DOHH2 (cell line): ENCODE results near the gene C16orf95.

Experiments used
- H3F3A ChIP-seq: fragments of 200-600 bp; sonication (generic), shearing (Covaris generic); 2 replicates; pipeline ENCODE4 v1.6.0; 2016; ENCODE audit warnings: antibody characterized with exemption, mild to moderate bottlenecking; ENCODE audit not compliant: control insufficient read depth, insufficient read depth
- H3K27ac ChIP-seq: fragments of 200-600 bp; sonication (generic); 2 replicates; pipeline ENCODE4 v1.5.1; 2014; ENCODE audit warnings: low read depth, mild to moderate bottlenecking, low read length, moderate library complexity
- H3K27me3 ChIP-seq: fragments of 200-600 bp; sonication (generic); 2 replicates; pipeline ENCODE4 v1.6.1; 2014; ENCODE audit warnings: mild to moderate bottlenecking, low read length, mixed read lengths; ENCODE audit not compliant: control insufficient read depth
- H3K36me3 ChIP-seq: fragments of 200-600 bp; sonication (generic); 2 replicates; pipeline ENCODE4 v1.6.1; 2014; ENCODE audit warnings: mild to moderate bottlenecking, low read length, moderate library complexity, mixed read lengths; ENCODE audit not compliant: control insufficient read depth
- H3K4me1 ChIP-seq: fragments of 200-600 bp; sonication (generic); 2 replicates; pipeline ENCODE4 v1.6.1; 2014; ENCODE audit warnings: mild to moderate bottlenecking, low read length, mixed read lengths; ENCODE audit not compliant: control insufficient read depth
- H3K4me2 ChIP-seq: fragments of 200-600 bp; sonication (generic); 2 replicates; pipeline ENCODE4 v1.6.0; 2014; ENCODE audit warnings: mild to moderate bottlenecking, low read length, moderate library complexity
- H3K4me3 ChIP-seq: fragments of 200-600 bp; sonication (generic); 2 replicates; pipeline ENCODE4 v1.5.1; 2014; ENCODE audit warnings: mild to moderate bottlenecking, low read length, mixed read lengths
- H3K79me2 ChIP-seq: fragments of 200-600 bp; sonication (generic); 2 replicates; pipeline ENCODE4 v1.6.1; 2014; ENCODE audit warnings: mild to moderate bottlenecking, low read length, mixed read lengths; ENCODE audit not compliant: control insufficient read depth
- H3K9me2 ChIP-seq: fragments of 200-600 bp; sonication (generic); replicated peaks from 2 replicates; pipeline ENCODE4 v1.6.1; 2014; ENCODE audit warnings: mild to moderate bottlenecking, low read length, mixed read lengths; ENCODE audit not compliant: control insufficient read depth
- H3K9me3 ChIP-seq: fragments of 200-600 bp; sonication (generic); 2 replicates; pipeline ENCODE4 v1.6.1; 2014; ENCODE audit warnings: antibody characterized with exemption, low read length, mixed read lengths; ENCODE audit not compliant: control insufficient read depth, insufficient read depth
- H4K20me1 ChIP-seq: fragments of 200-600 bp; sonication (generic); 2 replicates; pipeline ENCODE4 v1.6.0; 2014; ENCODE audit warnings: low read depth, mild to moderate bottlenecking, antibody characterized with exemption, low read length, moderate library complexity; ENCODE audit not compliant: control insufficient read depth, insufficient read depth
- CTCF ChIP-seq: fragments of 200-600 bp; sonication (generic); IDR thresholded peaks from one replicate; pipeline ENCODE4 v1.5.1; 2014; ENCODE audit warnings: antibody characterized with exemption, mild to moderate bottlenecking, low read depth, low read length; ENCODE audit not compliant: poor library complexity, severe bottlenecking
- EZH2phosphoT487 ChIP-seq: fragments of 200-600 bp; sonication (generic); IDR thresholded peaks from 2 replicates; pipeline ENCODE4 v1.6.1; 2017; ENCODE audit warnings: borderline replicate concordance, mild to moderate bottlenecking, antibody characterized with exemption, low read length, moderate library complexity, mixed read lengths

C16orf95 gene

GRCh38 chr16:87286839-87287626 is 30.2 kb downstream of the C16orf95 start:
- Histone ChIP-seq H3K27me3 (no peaks in the 10 kb centered on the region), H3K4me2 (no peak overlapping the region), H3K27ac (no peak overlapping the region), H3K9me3 (peaks cover 3% of the 10 kb centered on the region; the same call in 1 of the 2 replicates), H3K4me1 (no peaks in the 10 kb centered on the region), H3K4me3 (no peak overlapping the region), H3F3A (no peaks in the 10 kb centered on the region), H3K79me2 (no peaks in the 10 kb centered on the region), H3K36me3 (no peaks in the 10 kb centered on the region), H4K20me1 (no peaks in the 10 kb centered on the region), H3K9me2 (no peaks in the 10 kb centered on the region)
- TF ChIP-seq EZH2phosphoT487 (no peak), CTCF (no peak)

GRCh38 chr16:87284183-87284582 is 33.0 kb downstream of the C16orf95 start:
- Histone ChIP-seq H3F3A (no peaks in the 10 kb centered on the region), H3K4me1 (no peaks in the 10 kb centered on the region), H3K4me3 (no peak overlapping the region), H4K20me1 (no peaks in the 10 kb centered on the region), H3K79me2 (no peaks in the 10 kb centered on the region), H3K9me2 (no peaks in the 10 kb centered on the region), H3K27ac (no peak overlapping the region), H3K36me3 (no peaks in the 10 kb centered on the region), H3K4me2 (no peak overlapping the region), H3K27me3 (no peaks in the 10 kb centered on the region), H3K9me3 (no peaks in the 10 kb centered on the region)
- no peak for TF ChIP-seq EZH2phosphoT487
- TF ChIP-seq CTCF: no peak

GRCh38 chr16:87279094-87279658 is 38.0 kb downstream of the C16orf95 start:
- TF ChIP-seq CTCF: no peak
- no peak for TF ChIP-seq EZH2phosphoT487
- Histone ChIP-seq H3K27me3 (no peaks in the 10 kb centered on the region), H3K4me2 (no peak overlapping the region), H3K27ac (no peak overlapping the region), H3K9me2 (no peaks in the 10 kb centered on the region), H3K9me3 (no peaks in the 10 kb centered on the region), H3K79me2 (no peaks in the 10 kb centered on the region), H3F3A (no peaks in the 10 kb centered on the region), H3K4me3 (no peak overlapping the region), H4K20me1 (no peaks in the 10 kb centered on the region), H3K36me3 (no peaks in the 10 kb centered on the region), H3K4me1 (no peaks in the 10 kb centered on the region)
